Measurements from ENCODE around the gene SETD1B. TPM values are rescaled to one million over a fixed set of nuclear protein-coding genes. Genes with fewer than 3 reads are reported as not detected.

SETD1B gene
- total RNA-seq, 4 donors from 2014 or later, result 1.3 to 63.6 (median 5.6) TPM

- TF ChIP-seq CTCF (IDR thresholded peaks at IDR 0.05) (no peak), POLR2A (IDR thresholded peaks at IDR 0.05) (no peak)
- Histone ChIP-seq H3K4me3 (no peak overlapping the region), H3K4me1 (peaks cover 0 to 5% of the 10 kb centered on the region in 2 donors), H3K9me3 (no peaks in the 10 kb centered on the region), H3K36me3 (no peaks in the 10 kb centered on the region), H3K27me3 (no peaks in the 10 kb centered on the region), H3K27ac (no peak overlapping the region)
- intact Hi-C loops (cut with DNase I; ENCODE audit: low total_unique reads), result loop anchor here (5.0 kb wide), 1 partner anchor 82 kb away; no protein-coding TSS in a partner anchor
- no peak for DNase-seq
Measured at GRCh38 chr12:121779422-121779895, 24.4 kb upstream of the SETD1B start.

- no peak for TF ChIP-seq CTCF (IDR thresholded peaks at IDR 0.05)
- no peak for TF ChIP-seq POLR2A (IDR thresholded peaks at IDR 0.05)
- H3K27ac ChIP-seq, result no peak overlapping the region
- intact Hi-C loops (cut with DNase I; ENCODE audit: low total_unique reads), result no loop called here
- no peak overlapping the region for H3K4me3 ChIP-seq
- DNase-seq, result no peak
- no peaks in the 10 kb centered on the region for H3K9me3 ChIP-seq
- no peaks in the 10 kb centered on the region for H3K27me3 ChIP-seq
- H3K36me3 ChIP-seq, result no peaks in the 10 kb centered on the region
- peaks cover 0 to 5% of the 10 kb centered on the region in 2 donors for H3K4me1 ChIP-seq
Measured at GRCh38 chr12:121780429-121780828, 23.4 kb upstream of the SETD1B start.

- no peaks in the 10 kb centered on the region for H3K36me3 ChIP-seq
- no peak for DNase-seq
- intact Hi-C loops (cut with DNase I; ENCODE audit: low total_unique reads), result no loop called here
- H3K4me1 ChIP-seq, result peaks cover 0 to 5% of the 10 kb centered on the region in 2 donors
- peak overlapping the region; percentile 68 to 74 for H3K27ac ChIP-seq
- no peaks in the 10 kb centered on the region for H3K27me3 ChIP-seq
- H3K9me3 ChIP-seq, result no peaks in the 10 kb centered on the region
- TF ChIP-seq CTCF (IDR thresholded peaks at IDR 0.05) (no peak), POLR2A (IDR thresholded peaks at IDR 0.05) (no peak)
- H3K4me3 ChIP-seq, result no peak overlapping the region
Measured at GRCh38 chr12:121781484-121781997, 22.3 kb upstream of the SETD1B start.

- Histone ChIP-seq H3K27ac (peak overlapping the region; percentile 68 to 74), H3K9me3 (no peaks in the 10 kb centered on the region), H3K36me3 (no peaks in the 10 kb centered on the region), H3K27me3 (no peaks in the 10 kb centered on the region), H3K4me1 (peaks cover 0 to 5% of the 10 kb centered on the region in 2 donors), H3K4me3 (no peak overlapping the region)
- TF ChIP-seq POLR2A (IDR thresholded peaks at IDR 0.05), result no peak
- no peak for TF ChIP-seq CTCF (IDR thresholded peaks at IDR 0.05)
- DNase-seq, result no peak
- intact Hi-C loops (cut with DNase I; ENCODE audit: low total_unique reads), result no loop called here
Measured at GRCh38 chr12:121781998-121782979, 21.5 kb upstream of the SETD1B start.

GRCh38 chr12:121783766-121784165 is 20.0 kb upstream of the SETD1B start:
- H3K27ac ChIP-seq, result peak overlapping the region in 1 of 2 donors; percentile 75
- intact Hi-C loops (cut with DNase I; ENCODE audit: low total_unique reads), result no loop called here
- H3K27me3 ChIP-seq, result no peaks in the 10 kb centered on the region
- no peaks in the 10 kb centered on the region for H3K36me3 ChIP-seq
- no peaks in the 10 kb centered on the region for H3K9me3 ChIP-seq
- TF ChIP-seq POLR2A (IDR thresholded peaks at IDR 0.05), result no peak
- TF ChIP-seq CTCF (IDR thresholded peaks at IDR 0.05), result no peak
- H3K4me1 ChIP-seq, result peaks cover 0 to 5% of the 10 kb centered on the region in 2 donors
- DNase-seq, result no peak
- no peak overlapping the region for H3K4me3 ChIP-seq

Data from uterus (tissue), 4 donors.